GM18868 (cell line): ENCODE data around the gene IQCE.
A peak's percentile ranks its signal among the peaks of the same experiment; 100 is the strongest.
"Not testable (repeated sequence)": the region's sequence is repeated elsewhere in the genome, so short reads cannot be mapped to it uniquely, and the experiment has no call there.

Source experiments
- ATAC-seq: cut with Tn5 transposase; IDR thresholded peaks from one replicate; pipeline ENCODE4 v1.9.1; 2021; ENCODE audit warnings: mild to moderate bottlenecking, moderate library complexity; ENCODE audit not compliant: unreplicated experiment

Gene IQCE

GRCh38 chr7:2596464-2597272 lies 37.9 kb downstream of the IQCE start:
- ATAC-seq: no peak

- no peak for ATAC-seq
These were observed 38.5 kb downstream of the IQCE start for GRCh38 chr7:2597273-2597640.

- ATAC-seq: no peak
These were observed 39.5 kb downstream of the IQCE start for GRCh38 chr7:2598154-2598823.

GRCh38 chr7:2601065-2601464 lies 42.3 kb downstream of the IQCE start:
- ATAC-seq: no peak

- no peak for ATAC-seq
These were observed 43.1 kb downstream of the IQCE start for GRCh38 chr7:2601907-2602306.

GRCh38 chr7:2602406-2603043 lies 43.7 kb downstream of the IQCE start:
- ATAC-seq: no peak

GRCh38 chr7:2603044-2603965 lies 44.5 kb downstream of the IQCE start:
- ATAC-seq: no peak

GRCh38 chr7:2604608-2605174 lies 45.9 kb downstream of the IQCE start:
- no peak for ATAC-seq

GRCh38 chr7:2605608-2606538 lies 47.1 kb downstream of the IQCE start:
- ATAC-seq: no peak

- no peak for ATAC-seq
These were observed 47.8 kb downstream of the IQCE start for GRCh38 chr7:2606539-2606936.

GRCh38 chr7:2607122-2607922 lies 48.5 kb downstream of the IQCE start:
- ATAC-seq: no peak

- ATAC-seq: no peak
These were observed 49.4 kb downstream of the IQCE start for GRCh38 chr7:2607923-2608904.

- ATAC-seq: peak; percentile 70
These were observed 50.2 kb downstream of the IQCE start for GRCh38 chr7:2608921-2609411.

GRCh38 chr7:2609646-2610045 lies 50.9 kb downstream of the IQCE start:
- not testable (repeated sequence) for ATAC-seq

GRCh38 chr7:2610466-2610865 lies 51.7 kb downstream of the IQCE start:
- no peak for ATAC-seq

- no peak for ATAC-seq
These were observed 52.1 kb downstream of the IQCE start for GRCh38 chr7:2610898-2611297.

- no peak for ATAC-seq
These were observed 52.6 kb downstream of the IQCE start for GRCh38 chr7:2611401-2611800.
